HFFc6 (cell line): ENCODE data around the gene ZNF277. TPM values are rescaled to one million over a fixed set of nuclear protein-coding genes. Genes with fewer than 3 reads are reported as not detected.

Experiments
- DNase-seq: peaks from one replicate; pipeline ENCODE4 v3.0.0-alpha.2; 2018
- H3K27ac Mint-ChIP-seq: 2 replicates; pipeline ENCODE4 v1.8.0; 2020; ENCODE audit warnings: mild to moderate bottlenecking, mixed read lengths
- H3K27me3 Mint-ChIP-seq: 2 replicates; pipeline ENCODE4 v1.8.0; 2021; ENCODE audit warnings: mild to moderate bottlenecking, moderate library complexity, mixed read lengths; ENCODE audit not compliant: insufficient read depth
- H3K36me3 Mint-ChIP-seq: 2 replicates; pipeline ENCODE4 v1.8.0; 2021; ENCODE audit warnings: low read depth, mixed read lengths
- H3K4me1 Mint-ChIP-seq: 2 replicates; pipeline ENCODE4 v1.8.0; 2020; ENCODE audit warnings: low read depth, mixed read lengths
- H3K4me3 Mint-ChIP-seq: 2 replicates; pipeline ENCODE4 v1.8.0; 2020; ENCODE audit warnings: mild to moderate bottlenecking, moderate library complexity, mixed read lengths
- H3K9me3 Mint-ChIP-seq: 2 replicates; pipeline ENCODE4 v1.8.0; 2020; ENCODE audit warnings: mild to moderate bottlenecking, mixed read lengths
- total RNA-seq, 6 experiments: library from RNA; stranded (reverse); fragmentation: NEBNext Ultra II Directional; extraction: Animal tissue kit (Norgen Biotek cat#: 25700); gene quantifications; 2 replicates in 1 of 6; 3 replicates in 5 of 6; pipeline ENCODE4 v1.2.3, GENCODE V29; 2021
- TF ChIP-seq, protein P1 (sequence below): fragments of 200-600 bp; sonication (generic); IDR thresholded peaks from 2 replicates; pipeline ENCODE4 v1.5.0; 2021; ENCODE audit warnings: antibody characterized with exemption, mild to moderate bottlenecking

Gene ZNF277
- total RNA-seq, 6 experiments from 2014 or later, result 9.5 to 14.6 (median 13.5) TPM

DNA sequence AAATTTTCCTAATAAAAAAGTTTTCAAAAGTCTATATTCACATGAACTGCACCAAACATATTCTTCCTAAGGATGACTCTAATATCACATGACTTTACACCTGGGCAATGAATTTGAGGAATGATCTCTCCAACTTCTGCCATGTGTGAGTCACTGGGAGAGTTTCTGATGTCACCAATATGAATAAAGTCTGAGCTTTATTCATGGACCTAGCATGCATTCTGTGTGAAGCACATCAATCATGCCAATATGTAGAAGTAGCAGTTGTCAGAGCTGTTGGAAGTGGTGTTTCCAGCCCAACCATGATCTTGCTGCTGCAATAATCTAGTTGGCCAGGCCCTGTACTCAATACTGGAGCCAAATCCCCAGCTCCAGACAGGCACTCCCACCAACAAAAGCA, 152.0 kb downstream of the ZNF277 start:
- no peak overlapping the region for H3K4me3 Mint-ChIP-seq
- H3K9me3 Mint-ChIP-seq, result no peaks in the 10 kb centered on the region; the same call in 1 of the 2 replicates
- H3K27ac Mint-ChIP-seq, result no peak overlapping the region
- peaks cover 13% of the 10 kb centered on the region for H3K4me1 Mint-ChIP-seq
- H3K36me3 Mint-ChIP-seq, result no peaks in the 10 kb centered on the region
- TF ChIP-seq, protein P1, sequence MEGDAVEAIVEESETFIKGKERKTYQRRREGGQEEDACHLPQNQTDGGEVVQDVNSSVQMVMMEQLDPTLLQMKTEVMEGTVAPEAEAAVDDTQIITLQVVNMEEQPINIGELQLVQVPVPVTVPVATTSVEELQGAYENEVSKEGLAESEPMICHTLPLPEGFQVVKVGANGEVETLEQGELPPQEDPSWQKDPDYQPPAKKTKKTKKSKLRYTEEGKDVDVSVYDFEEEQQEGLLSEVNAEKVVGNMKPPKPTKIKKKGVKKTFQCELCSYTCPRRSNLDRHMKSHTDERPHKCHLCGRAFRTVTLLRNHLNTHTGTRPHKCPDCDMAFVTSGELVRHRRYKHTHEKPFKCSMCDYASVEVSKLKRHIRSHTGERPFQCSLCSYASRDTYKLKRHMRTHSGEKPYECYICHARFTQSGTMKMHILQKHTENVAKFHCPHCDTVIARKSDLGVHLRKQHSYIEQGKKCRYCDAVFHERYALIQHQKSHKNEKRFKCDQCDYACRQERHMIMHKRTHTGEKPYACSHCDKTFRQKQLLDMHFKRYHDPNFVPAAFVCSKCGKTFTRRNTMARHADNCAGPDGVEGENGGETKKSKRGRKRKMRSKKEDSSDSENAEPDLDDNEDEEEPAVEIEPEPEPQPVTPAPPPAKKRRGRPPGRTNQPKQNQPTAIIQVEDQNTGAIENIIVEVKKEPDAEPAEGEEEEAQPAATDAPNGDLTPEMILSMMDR, result no peak
- peaks cover 3% of the 10 kb centered on the region for H3K27me3 Mint-ChIP-seq
- no peak for DNase-seq

DNA sequence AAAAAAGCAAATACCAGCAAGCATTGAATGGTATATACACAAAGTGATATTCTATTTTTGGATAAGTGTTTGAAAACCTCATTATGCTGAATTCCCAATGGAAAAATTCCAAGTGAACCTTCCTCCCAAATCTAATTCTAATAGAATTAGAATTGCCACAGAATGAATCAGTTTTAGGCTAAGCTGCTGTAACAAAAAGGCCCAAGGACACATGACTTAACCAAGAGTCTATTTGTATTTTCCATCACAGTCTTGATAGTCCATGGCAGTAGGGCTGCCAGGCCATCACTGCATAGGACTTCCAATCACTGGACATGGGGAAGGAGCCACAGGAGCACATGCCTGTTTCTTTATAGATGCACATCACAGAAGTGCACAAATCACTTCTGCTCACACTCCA, 152.6 kb downstream of the ZNF277 start:
- DNase-seq, result no peak
- Mint-ChIP-seq H3K4me1 (peaks cover 13% of the 10 kb centered on the region), H3K9me3 (no peaks in the 10 kb centered on the region; the same call in 1 of the 2 replicates), H3K4me3 (no peak overlapping the region), H3K36me3 (no peaks in the 10 kb centered on the region), H3K27me3 (peaks cover 3% of the 10 kb centered on the region), H3K27ac (no peak overlapping the region)
- TF ChIP-seq, protein P1, result no peak

DNA sequence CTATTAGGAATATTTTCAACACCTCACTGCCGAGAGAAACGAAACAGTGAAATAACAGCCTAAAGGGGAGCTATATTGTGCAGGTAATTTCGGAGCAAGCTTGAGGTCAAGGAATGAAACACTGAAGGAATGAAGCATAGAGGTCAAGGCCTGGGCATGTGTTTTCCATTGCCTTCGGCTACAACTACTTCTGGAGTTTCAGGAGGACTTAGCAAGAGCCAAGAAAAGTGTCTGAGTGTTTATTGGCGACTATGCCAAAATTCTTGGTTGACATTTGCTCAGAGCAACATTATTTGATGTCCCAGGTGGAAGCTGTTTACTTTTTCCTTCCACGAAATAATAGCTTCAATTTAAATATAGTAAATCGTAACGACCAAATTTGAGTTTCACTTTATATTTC, 154.2 kb downstream of the ZNF277 start:
- Mint-ChIP-seq H3K4me3 (peak overlapping the region; percentile 27; the same call in 1 of the 2 replicates), H3K27me3 (peaks cover 6% of the 10 kb centered on the region), H3K36me3 (no peaks in the 10 kb centered on the region), H3K27ac (no peak overlapping the region), H3K4me1 (peaks cover 13% of the 10 kb centered on the region), H3K9me3 (no peaks in the 10 kb centered on the region; the same call in 1 of the 2 replicates)
- TF ChIP-seq, protein P1, result no peak
- DNase-seq, result no peak

DNA sequence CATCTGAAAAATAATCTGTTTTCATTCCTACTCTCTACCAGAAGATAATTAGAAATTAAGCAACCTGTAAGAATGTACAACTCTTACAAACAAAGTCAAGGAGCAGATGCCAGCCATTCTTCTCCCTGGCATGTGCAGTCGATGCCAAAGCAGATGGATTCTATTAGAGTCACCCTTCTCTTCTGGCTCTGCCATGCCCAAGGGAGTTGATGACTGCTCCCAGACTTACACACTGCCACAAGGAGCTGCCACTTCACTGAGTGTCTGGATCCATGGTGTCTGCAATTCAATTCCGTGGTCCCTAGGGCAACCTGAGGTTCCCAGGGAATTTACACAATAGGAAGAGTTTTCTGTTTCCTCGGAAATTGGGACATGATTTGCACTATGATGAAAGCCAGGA, 154.7 kb downstream of the ZNF277 start:
- Mint-ChIP-seq H3K27me3 (peaks cover 7% of the 10 kb centered on the region), H3K36me3 (no peaks in the 10 kb centered on the region), H3K27ac (no peak overlapping the region), H3K4me1 (peaks cover 13% of the 10 kb centered on the region), H3K4me3 (peak overlapping the region; percentile 27; the same call in 1 of the 2 replicates), H3K9me3 (no peaks in the 10 kb centered on the region; the same call in 1 of the 2 replicates)
- TF ChIP-seq, protein P1, result no peak
- no peak for DNase-seq

DNA sequence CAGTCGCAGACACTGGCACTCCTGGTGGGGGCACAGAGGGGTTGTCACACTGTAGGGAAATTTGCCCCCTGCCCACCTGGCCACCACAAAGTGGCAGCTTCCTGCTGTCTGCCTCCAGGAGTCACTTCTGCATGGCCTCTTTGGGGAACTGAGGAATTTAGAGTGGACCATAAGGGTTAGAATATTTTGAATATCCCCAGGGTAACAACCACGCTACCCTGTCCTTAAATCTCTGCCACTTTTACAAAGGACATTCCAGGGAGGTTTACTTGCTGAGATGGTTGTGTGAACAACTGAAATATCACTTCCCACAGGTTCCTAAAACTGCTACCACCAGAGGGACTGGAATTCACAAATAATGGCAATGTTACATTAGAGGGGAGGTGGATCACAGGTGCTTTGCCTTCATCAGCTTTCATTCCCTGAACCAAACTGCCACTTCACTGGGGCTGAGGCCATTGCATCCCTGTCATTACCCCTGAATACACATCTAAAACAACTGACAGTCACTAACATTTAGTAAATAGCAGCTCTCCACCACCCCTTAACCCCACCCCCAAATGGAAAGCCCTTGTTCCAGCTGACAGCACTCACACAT, 155.7 kb downstream of the ZNF277 start:
- no peaks in the 10 kb centered on the region for H3K36me3 Mint-ChIP-seq
- TF ChIP-seq, protein P1, result no peak
- peaks cover 12% of the 10 kb centered on the region for H3K27me3 Mint-ChIP-seq
- H3K4me1 Mint-ChIP-seq, result peaks cover 13% of the 10 kb centered on the region
- DNase-seq, result no peak
- H3K4me3 Mint-ChIP-seq, result no peak overlapping the region
- no peak overlapping the region for H3K27ac Mint-ChIP-seq
- no peaks in the 10 kb centered on the region; the same call in 1 of the 2 replicates for H3K9me3 Mint-ChIP-seq
